ENCODE measurements around the gene KCMF1.

The KCMF1 gene

DNA sequence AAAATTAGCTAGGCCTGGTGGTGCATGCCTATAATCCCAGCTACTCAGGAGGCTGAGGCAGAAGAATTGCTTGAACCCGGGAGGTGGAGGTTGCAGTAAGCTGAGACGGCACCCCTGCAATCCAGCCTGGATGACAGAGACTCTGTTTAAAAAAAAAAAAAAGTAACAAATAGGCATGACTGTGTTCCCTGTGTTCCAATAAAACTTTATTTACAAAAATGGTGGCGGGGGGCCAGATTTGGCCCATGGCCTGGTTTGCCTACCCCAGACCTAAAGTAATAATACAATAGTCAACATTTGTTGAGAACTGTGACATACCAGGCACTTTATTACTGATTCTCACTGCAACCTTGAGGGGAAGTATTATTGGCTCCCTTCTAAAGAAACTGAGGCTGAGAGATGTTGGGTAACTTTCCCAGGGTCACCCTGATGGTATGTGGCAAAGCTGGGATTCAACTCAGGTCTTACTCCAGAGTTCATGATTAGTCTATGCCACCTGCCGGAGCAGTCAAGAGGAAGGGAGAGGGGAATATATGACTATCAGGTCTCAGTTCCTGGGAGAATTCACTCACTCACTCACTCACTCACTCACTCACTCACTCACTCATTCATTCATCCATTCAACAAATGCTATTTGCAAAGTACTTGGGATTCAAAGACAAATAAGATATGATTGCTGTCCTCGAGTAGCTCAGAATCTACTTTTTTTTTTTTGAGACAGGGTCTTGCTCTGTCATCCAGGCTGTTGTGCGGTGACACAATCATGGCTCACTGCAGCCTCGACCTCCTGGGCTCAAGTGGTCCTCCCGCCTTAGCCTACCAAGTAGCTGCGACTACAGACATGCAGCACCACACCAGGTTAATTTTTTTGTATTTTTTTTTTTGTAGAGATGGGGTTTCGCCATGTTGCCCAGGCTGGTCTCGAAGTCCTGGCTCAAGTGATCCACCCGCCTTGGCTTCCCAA is 14.3 kb upstream of the KCMF1 start:
- DNase-seq (ENCODE audit: low read depth in 2 of 2, low spot score in 1 of 2), result no peak

DNA sequence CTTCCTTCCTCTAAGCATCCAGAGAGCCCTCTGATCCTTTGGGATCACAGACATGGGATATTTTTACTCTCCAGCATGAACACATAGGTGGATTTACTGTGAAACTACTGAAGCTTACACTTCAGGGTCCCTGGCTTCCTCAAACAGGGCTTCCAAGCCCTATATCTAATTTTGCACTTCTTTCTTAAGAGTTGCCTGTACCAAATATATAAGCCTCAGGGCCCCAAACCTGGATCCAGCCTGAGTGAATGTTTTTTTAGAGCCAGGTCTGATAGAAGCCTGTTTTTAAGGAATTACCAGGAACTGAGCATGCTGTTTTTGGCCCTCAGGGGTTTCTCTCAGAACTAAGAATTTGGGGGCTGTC is 13.2 kb upstream of the KCMF1 start:
- no peak for DNase-seq (ENCODE audit: low read depth in 2 of 2, low spot score in 1 of 2)

DNA sequence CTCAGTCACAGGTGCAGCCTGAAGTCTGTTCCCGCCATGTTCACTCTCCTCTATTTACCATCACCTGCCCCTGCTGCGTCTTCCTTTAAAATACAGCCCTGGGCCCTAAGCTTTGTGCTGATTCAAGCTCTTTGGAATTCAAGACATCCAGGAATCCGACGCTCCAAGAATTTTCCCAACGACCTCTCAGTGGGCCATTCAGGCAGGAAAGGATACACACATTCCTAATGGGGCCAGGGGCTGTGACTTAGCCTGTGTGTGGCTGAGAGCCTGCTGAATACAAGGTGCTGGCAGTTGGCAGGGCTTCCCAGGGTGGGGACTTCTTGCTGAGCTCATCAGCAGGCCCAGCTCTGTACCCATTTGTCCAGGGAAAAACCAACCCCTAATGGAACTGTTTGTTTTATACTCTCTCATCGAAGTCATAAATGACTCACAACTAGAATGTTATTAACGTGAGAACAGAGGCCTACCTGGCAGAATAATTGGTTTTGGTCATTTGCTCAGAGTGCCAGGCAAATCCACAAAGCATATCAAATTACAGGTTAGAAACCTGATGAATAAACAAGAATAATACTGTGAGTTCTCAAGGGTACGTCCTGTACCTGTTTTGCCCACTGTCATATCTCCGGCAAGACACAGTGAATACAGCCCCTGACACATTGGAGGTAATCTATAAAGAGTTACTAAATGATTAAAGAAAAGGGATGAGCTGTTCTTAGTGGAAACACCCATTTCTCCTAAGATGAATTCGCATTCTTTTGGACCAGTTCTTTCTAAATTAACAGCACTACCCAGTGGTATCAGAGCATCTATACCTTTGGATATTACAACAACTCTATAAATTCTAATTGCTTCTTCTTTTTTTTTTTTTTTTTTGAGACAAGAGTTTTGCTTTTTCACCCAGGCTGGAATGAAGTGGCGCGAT is 12.6 kb upstream of the KCMF1 start:
- DNase-seq (ENCODE audit: low read depth in 2 of 2, low spot score in 1 of 2), result no peak

DNA sequence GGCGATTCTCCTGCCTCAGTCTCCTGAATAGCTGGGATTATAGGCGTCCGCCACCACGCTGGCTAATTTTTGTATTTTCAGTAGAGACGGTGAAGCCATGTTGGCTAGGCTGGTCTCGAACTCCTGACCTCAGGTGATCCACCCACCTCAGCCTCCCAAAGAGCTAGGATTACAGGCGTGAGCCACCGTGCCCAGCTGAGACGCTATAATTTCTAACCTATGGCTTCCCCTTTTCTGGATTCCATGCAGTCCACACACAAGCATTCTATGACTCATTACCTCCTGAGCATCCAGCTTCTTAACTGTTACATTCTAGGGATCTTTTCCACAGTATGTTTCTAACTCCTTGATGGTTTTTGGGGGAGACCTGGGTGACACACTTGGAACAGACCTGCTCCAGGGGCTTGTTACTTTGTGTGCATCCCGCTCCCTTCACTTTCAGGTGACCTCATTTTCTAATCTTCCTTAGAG is 11.8 kb upstream of the KCMF1 start:
- DNase-seq (ENCODE audit: low read depth in 2 of 2, low spot score in 1 of 2), result no peak

DNA sequence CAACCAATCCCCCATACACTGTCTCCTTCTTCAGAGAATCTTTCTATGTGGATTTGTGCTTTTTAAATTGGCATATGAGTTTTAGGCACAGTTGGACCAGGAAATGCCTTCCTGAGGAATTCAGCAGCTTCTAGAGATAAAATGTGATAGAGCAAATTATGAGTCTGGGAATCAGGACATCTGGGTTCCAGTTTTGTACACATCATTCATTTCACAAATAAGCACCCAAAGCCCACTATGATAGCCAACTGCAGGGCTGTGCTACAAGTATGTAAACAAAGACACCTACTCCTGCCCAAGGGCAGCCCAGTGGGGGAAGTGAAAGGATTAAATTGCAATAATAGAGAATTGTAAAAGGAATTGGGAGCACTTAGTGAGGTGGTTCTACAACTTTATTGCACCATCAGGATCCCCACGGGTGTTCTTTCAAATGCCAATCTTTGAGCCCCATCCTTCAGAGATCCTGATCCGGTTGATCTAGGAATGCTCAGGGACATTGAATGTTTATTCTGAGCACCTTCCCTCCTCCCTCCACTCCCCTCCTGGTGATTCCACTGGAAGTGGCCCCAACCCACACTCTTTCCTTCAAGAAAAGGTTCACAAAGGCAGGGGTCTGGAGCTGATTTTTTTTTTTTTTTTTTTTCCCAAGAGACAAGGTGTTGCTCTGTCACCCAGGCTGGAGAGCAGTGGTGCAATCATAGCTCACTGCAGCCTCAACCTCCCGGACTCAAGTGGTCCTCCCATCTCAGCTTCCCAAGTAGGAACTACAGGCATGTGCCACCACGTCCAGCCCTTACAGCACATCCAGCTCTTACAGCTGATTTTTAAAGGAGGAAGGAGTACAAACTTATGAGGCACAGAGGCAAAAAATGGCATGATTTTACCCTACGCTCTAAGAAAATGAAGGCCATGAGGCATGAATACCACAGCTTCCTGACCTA is 11.1 kb upstream of the KCMF1 start:
- no peak for DNase-seq (ENCODE audit: low read depth in 2 of 2, low spot score in 1 of 2)

DNA sequence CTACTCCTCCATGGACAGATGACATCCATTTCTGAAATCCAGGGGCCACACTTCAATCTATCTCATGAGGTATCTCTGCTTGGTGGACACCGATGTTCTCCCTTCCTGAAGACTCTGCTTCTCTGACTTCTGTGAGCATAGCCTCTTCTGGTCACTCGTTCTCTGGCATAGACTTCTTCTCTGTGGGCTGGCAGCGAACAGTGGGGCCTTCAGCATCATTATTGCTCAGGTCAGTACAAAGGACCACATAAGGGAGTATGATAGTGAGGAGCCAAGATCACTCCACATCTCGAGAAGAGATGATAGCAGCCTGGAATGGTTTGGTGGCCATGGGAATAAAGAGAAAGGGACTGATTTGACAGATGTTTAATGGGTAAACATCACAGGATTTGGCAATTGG is 8.0 kb upstream of the KCMF1 start:
- DNase-seq (ENCODE audit: low read depth in 2 of 2, low spot score in 1 of 2), result no peak

DNA sequence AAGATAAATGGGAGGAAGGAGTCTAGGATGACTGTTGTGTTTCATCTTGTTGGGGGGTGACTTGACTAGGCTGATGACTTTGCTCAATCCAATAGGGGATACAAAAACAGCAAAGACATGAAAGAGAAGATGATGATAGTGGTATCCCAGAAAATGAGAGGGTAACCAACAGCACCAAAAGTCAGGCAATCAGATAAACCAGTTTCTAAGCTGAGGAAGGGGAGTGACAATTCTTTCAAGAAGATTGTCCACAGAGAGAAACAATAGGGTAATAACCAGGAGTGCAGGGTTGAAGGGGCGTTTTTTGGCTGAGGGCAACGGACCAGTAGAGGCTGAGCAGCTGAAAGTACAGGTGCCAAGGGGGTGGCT is 7.7 kb upstream of the KCMF1 start:
- DNase-seq (ENCODE audit: low read depth in 2 of 2, low spot score in 1 of 2), result no peak

DNA sequence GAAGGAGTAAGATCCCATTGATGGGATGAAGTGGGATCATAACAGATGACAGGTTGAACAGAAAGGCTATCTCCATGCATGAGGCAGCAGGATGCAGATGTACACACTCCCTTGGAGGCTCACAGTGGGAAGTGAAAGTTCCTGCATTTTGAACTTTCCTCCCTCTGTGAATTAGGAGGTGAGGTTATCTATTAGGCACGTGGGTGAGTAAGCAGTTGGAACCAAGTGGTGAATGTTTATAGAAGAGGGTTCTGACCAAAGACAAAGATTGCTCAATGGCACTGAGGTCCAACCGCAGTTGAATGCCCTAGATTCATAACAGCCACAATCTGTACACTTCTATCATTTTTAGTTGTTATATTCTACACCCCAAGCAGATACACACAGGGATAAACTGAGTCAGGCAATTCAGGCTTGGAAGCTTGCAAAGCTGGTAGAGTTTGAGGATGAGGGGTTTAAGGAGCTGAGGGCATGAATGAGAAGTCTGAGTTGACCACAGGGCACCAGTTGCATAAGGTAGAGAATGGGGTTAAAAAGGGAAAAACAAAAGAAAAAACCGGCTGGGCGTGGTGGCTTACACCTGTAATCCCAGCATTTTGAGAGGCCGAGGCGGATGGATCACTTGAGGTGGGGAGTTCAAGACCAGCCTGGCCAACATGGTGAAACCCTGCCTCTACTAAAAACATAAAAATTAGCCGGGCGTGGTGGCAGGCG is 7.1 kb upstream of the KCMF1 start:
- no peak for DNase-seq (ENCODE audit: low read depth in 2 of 2, low spot score in 1 of 2)

DNA sequence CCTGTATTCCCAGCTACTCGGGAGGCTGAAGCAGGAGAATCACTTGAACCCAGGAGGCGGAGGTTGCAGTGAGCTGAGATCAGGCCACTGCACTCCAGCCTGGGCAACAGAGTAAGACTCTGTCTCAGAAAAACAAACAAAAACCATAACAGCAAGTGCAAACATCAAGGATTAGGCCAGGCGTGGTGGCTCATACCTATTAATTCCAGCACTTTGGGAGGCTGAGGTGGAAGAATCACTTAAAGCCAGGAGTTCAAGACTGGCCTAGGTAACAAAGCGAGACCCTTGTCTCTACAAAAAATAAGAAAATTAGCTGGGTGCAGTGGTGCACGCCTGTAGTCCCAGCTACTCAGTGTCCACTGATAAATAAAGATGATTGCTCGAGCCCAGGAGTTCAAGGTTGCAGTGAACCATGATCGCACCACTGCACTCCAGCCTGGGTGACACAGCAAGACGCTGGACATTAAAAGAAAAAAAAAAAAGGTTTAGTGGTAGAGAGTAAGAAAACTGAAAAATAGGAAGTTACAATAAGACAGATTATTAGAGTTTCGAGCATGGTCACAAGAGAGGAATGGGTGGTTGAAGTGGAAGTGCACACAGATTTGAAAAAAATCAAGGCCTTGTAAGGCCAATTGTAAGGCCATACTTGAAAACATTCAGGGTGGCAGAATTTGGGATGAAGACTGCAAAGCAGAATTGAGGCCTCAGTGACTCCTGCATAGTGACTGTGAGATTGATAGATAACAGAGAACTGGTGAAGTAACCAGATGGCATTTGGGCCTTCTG is 6.4 kb upstream of the KCMF1 start:
- no peak for DNase-seq (ENCODE audit: low read depth in 2 of 2, low spot score in 1 of 2)

DNA sequence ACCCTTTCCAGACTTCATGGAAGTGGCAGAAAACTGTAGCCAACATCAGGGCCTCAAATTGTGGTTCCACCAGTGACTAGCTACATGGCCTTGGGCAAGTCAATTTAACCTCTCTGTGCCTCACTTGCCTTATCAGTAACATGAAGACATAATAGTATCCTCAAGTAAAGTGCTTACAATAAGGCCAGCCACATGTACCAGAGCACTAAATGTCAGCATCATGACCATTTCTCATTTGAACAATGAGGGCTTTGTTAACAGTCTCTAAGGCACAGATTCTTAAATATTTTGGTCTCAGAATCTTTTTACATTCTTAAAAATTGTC is 5.8 kb upstream of the KCMF1 start:
- DNase-seq (ENCODE audit: low read depth in 2 of 2, low spot score in 1 of 2), result no peak

DNA sequence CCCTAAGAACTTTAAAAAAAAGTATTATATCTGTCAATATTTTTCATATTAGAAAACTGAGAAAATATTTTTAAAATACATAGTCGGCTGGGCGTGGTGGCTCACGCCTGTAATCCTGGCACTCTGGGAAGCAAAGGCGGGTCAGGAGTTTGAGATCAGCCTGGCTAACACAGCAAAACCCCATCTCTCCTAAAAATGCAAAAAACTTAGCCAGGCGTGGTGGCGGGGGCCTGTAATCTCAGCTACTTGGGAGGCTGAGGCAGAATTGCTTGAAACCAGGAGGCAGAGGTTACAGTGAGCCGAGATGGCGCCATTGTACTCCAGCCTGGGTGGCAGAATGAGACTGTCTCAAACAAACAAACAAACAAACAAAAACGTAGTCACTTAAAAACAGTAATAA is 5.1 kb upstream of the KCMF1 start:
- DNase-seq (ENCODE audit: low read depth in 2 of 2, low spot score in 1 of 2), result no peak

DNA sequence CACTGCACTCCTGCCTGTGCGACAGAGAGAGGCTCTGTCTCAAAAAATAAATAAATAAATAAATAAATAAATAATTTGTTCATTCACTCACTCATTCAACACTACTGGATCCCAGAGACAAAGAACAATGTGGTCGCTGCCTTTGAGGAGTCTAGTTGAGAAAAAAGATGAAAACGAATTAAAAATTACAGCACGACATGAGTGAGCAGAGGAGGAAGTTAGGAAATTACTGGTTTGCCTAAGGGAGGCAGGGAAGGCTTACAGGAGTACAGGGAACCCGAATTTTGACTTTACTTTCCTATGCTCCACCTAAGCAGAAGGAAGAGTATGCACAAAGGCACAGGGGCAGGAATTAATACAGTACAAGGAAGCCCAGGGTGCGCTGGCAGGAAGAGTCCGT is 4.2 kb upstream of the KCMF1 start:
- DNase-seq (ENCODE audit: low read depth in 2 of 2, low spot score in 1 of 2), result no peak

DNA sequence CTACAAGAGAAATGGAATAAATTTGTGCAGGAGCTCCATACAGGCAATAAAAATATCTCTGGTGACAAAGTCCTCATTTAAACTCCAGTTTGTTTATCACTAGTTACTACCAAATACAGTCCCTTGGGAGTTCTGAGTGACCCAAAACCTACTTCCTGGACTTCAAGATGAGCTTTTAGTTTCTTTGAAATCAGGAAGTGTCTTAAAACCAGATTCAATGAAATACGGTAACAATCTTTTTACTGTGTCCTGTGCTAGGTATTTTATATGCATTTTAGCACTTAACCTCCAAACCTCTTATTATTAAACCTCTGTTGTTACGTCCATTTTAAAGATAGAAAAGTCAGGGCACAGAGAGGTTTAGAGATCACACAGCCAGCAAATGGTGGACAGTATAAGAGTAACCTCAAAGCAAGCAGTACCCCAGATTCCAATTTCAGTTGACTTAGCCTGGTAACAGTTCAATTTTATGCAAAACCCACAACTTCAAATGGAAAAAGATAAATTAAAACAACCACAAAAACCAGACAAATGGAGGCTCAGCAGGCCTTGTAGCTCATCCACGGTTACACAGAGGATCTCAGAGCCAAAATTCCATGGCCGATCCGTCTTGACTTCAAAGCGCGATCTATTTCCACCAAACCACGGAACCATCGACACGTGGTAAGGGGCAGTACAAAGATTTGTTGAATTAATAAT is 1.3 kb upstream of the KCMF1 start:
- no peak for DNase-seq (ENCODE audit: low read depth in 2 of 2, low spot score in 1 of 2)

DNA sequence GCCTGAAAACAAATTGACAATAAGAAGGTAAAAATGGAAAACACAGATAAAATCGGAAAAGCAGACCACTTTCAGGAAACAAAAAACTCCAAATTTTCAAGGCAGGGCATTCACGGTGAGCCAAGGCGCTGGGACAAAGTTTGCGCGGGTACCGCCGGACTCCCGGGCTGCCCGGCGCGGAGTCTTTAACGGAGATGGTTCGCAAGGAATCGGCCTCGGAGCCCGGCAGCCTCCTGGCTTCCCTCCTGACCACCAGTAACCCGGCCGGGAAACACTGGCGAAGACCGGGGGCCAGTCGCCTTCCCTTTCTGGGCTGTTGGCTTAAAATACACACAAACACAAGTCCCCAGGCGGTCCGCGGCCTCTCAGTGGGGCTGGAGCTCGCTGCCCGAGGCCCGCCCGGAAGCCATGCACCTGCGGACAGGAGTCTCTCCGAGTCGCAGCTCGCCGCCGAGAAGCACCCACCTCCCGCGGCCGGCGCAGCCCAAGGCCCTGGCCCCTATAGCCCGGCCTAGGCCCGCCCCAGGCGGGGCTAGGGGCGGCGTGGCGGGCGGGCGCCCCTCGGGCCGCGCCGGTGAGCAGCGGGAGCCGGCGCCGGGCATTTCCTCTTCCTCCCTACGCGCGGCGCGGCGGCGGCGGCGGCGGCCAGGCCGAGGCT is 622 bp upstream of the KCMF1 start:
- peak in 1 of 2 donors; percentile 32 for DNase-seq (ENCODE audit: low read depth in 2 of 2, low spot score in 1 of 2)

DNA sequence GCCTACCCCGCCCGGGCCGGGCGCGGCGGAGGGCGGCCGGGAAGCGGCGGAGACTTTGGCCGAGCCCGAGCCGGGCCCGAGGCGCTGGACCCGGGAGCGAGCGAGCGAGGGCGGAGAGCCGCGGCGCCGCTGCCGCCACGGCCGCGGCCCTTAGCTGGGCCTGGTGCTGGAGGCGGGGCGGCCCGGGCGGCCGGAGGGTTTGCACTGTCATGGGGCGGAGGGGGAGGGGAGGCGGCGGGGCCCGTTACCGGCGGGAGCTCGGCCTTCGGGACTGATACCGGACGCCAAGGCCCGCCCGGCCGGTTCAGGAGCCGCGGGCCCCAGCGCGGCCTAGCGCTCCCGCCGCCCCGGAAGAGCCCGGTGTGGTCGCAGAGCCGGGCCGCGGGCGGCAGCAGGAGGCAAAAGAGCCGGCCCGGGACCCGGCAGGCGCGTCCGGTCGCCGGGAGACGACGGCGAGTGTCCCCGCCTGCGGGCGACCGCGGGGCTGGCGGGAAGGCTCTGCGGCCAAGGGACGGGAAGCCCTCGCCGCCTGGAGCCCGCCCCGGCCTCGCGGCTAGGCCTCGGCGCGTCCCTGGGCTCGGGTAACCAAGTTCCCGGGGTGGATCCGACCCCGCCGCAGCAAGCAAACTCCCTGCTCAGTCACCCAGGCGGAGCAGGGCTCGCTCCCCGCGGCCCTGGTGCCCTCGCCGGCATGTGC is 697 bp downstream of the KCMF1 start:
- peak; percentile 33 to 47 for DNase-seq (ENCODE audit: low read depth in 2 of 2, low spot score in 1 of 2)

DNA sequence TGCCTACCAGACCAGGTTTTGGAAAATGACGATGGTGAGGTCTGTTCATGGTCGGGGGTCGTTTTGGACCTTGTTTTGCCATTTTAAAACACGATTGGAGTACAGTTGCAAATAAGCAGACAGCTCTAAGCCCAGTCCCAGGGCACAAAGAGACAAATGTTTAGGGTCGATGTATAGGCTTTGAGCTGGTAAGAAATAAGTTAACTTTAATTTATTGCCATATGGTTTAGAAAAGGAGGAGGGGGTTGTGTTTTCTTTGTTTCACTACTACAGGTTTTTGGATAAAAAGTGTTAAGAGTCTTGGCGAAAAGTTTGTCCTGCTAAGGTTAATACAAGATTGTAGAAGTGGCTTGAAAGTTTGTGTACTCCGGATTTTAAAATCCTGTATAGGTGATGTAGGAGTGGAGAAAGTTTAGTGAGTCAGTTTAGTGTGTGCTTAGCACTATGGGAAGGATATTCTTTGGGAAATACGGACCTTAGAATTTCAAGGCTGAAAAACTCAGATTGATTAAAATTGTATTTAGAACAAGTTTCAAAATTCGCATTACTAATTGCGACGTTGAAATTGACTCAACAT is 1.3 kb downstream of the KCMF1 start:
- no peak for DNase-seq (ENCODE audit: low read depth in 2 of 2, low spot score in 1 of 2)

DNA sequence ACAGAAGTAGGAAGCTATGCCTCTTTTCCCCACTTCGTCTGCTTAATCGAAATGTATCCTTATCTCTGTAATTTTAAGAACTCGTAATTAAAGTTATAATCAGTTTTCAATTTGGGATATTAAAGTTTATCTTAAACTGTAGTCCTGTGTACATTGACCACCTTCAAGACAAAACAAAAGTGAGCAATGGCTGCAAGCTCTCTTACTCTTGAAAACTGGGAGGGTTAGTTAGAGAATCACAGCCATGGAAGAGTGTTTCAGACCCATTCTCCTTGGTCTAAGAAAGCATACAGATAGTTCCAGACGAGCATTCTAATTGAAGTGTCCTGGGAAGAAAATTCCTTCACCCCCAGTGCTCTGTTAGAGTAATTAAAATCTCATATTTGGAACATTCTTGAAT is 2.0 kb downstream of the KCMF1 start:
- no peak for DNase-seq (ENCODE audit: low read depth in 2 of 2, low spot score in 1 of 2)

Data from stimulated activated CD8-positive, alpha-beta memory T cell treated with anti-CD3 and anti-CD28 coated beads, Interleukin-4, amount 100 ng/mL, for 4 hours (primary cell).